Activated CD4-positive, alpha-beta T cell treated with anti-CD3 and anti-CD28 coated beads, Interleukin-2, amount 50 U/mL, for 48 hours (primary cell): ENCODE data around the gene BTBD9.

Experiments
- DNase-seq, 2 experiments: peaks; one replicate each; pipeline ENCODE4 v3.0.0-alpha.2; 2020

The BTBD9 gene

GRCh38 chr6:38170666-38171355, 468.9 kb downstream of the BTBD9 start:
- DNase-seq = no peak

DNA sequence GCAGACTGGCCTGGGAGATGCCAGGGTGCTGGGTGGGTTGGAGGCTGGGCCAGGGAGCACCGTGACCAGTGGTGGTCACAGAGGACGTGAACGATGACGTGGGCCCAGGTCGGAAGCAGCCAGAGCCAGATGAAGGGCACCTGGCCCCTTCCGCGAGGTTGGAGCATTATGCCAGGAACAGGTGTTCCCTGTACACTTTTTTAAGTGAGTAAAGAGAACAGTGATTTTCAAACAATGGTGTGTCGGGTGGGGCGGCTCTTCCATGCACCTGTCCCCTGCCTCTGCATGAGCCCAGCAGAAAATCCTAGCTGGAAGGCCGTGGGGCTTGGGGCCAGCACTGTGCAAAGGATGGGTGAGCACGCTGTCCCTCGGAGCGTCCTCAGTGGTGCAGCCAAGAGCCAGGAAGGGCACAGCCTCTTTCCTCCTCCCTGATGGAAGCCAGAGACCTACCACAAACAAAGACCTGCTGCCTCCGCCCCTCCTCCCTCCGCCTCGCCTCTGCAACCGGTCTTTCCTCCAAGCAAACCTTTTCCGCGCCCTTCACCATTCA, 469.7 kb downstream of the BTBD9 start:
- DNase-seq = no peak

DNA sequence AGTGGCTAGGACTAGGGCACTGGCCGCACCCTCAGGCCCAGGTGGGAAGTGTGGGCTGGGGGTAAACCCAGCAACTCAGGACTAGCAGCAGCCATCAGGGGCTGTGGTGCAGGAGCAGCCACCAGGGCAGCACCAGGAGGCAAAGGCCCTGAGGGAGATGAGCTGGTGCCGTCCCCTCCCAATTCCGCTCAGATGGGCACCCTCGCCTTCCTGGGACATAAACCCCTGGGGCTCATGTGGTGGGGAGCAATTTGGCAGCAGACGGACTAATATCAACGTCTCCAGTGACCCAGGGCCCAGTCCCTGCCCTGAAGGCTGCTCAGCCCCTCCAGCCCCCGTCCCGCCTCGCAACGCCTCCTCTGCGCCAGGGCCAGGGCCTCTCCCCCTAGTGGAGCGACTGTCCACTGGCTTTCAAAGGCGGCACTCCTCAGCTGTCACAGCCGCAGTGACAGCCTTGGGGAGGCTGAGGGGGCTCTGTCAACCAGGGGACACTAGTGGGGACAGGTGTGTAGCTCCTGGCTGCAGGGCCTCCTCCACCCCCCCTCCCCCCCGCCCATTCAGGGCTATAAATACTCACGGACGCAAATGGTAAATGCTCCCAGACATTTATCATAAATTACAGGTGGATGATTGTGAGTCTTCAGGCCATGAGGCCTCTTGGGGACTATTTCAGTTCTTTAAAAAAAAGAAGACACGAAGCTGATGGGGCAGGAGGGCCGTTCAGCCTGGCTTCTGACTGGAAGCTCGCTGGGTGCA, 470.3 kb downstream of the BTBD9 start:
- no peak for DNase-seq

- DNase-seq = no peak
Measured at GRCh38 chr6:38168699-38169098, 471.0 kb downstream of the BTBD9 start.

DNA sequence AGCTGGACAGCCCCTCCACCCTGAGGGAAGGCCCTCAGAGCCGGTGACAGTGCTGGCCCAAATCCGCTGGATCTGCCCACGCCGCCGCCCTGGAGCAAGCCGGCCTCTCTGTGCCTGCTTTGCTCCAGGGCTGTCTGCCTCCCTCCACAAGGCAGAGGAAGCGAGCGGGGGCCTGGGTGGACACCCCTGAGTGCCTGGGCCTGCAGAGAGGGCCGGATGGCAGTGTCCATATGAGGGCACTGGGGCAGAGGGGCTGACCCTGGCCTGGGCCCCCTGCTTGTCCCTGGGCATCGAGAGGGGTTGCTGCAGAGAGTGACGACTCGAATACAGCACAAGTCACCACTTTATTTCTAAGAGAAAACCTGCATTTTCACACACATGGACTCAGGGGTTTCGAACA, 471.6 kb downstream of the BTBD9 start:
- no peak for DNase-seq

GRCh38 chr6:38167598-38167997, 472.1 kb downstream of the BTBD9 start:
- DNase-seq = no peak

GRCh38 chr6:38166411-38167240, 473.1 kb downstream of the BTBD9 start:
- no peak for DNase-seq

DNA sequence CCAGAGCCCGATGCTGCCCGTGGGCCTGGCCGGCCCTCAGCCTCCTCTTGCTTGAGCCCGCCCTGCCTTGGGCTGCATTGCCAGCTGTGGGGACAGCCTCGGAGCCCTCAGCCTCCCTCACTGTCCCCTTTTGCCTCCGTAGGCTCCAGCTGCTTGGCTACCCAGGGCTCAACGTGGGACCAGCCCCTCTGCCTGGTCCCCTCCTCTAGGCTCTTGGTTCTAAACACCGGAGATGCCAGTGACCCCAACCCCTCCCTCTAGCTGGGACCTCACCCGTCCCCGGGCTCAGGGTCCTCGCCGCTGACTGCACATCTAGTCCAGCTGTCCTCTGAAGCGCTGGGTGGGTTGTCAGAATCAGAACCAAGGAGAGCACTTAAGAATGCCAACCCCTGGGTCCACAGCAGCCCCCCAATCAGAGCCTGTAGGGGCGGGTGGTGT, 475.0 kb downstream of the BTBD9 start:
- DNase-seq = no peak

DNA sequence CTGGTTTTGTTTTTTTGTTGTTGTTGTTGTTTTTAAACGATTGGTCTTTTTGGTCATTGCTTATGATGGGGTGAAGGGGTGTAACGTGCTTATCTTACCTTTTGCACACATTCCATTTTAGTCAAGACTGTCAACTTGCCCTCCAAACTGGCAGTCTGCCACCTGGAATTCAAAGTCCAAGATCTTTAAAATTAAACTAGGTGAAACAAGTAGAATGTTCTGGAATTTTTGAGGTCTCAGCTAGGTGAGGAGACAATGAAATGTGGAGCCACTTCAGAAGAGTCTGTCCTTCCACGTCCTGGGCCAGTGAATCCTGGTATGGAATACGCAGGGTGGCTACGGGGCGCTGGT, 475.6 kb downstream of the BTBD9 start:
- DNase-seq = no peak

GRCh38 chr6:38163186-38164130, 476.3 kb downstream of the BTBD9 start:
- DNase-seq = no peak

- no peak for DNase-seq
Measured at GRCh38 chr6:38162493-38163185, 477.1 kb downstream of the BTBD9 start.

DNA sequence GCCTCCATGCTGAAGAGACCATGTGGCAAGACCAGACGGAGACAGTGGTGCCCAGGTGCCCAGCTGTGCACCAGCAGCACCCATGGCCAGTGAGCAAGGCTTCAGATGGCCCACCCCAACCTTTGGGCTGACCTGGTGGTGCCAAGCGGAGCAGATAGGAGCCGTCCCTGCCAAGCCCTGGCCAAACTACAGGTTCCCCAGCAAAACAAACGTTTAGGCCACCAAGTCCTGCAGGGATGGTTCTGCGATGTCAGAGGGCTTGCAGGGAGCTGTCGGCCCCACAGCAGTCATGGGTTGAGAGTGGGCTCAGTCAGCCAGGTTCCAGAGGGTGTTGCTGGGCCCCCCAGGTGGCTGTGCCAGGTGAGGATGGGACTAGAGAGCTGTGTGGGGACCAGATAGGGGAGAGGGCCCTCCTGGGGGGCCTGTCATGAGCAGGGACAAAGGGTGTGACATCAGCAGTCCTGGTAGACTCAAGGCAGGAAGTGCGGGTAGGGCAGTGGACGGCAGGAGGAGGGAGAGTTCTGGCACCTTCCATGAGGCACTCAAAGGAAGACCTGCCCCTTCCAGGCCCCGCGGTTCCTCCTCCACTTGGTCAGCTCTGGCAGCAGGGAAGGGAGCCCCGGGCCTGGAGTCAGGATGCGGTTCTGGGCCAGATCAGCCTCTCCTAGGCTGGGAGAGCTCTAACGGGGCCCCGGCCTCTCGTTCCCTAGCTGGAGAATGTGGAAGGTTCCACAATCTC, 477.8 kb downstream of the BTBD9 start:
- DNase-seq = no peak

DNA sequence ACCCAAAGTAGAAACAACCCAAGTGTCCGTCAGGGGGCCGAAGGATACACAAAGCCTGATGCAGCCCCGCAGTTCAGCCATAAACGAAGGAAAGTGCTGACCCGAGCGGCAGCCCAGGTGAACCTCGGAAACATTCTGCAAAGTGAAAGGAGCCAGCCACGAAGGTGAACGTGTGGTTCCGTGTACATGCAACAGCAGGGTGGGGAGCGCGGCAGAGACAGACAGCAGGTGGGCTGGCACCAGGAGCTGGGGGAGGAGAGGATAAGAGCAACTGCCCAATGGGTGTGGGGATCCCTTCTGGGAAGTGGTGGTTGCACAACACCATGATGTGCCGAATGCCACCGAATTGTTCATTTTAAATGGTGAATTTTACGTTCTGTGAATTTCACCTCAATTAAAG, 478.4 kb downstream of the BTBD9 start:
- DNase-seq = no peak

- no peak for DNase-seq
Measured at GRCh38 chr6:38160831-38161230, 478.9 kb downstream of the BTBD9 start.

- no peak for DNase-seq
Measured at GRCh38 chr6:38159596-38159995, 480.1 kb downstream of the BTBD9 start.

DNA sequence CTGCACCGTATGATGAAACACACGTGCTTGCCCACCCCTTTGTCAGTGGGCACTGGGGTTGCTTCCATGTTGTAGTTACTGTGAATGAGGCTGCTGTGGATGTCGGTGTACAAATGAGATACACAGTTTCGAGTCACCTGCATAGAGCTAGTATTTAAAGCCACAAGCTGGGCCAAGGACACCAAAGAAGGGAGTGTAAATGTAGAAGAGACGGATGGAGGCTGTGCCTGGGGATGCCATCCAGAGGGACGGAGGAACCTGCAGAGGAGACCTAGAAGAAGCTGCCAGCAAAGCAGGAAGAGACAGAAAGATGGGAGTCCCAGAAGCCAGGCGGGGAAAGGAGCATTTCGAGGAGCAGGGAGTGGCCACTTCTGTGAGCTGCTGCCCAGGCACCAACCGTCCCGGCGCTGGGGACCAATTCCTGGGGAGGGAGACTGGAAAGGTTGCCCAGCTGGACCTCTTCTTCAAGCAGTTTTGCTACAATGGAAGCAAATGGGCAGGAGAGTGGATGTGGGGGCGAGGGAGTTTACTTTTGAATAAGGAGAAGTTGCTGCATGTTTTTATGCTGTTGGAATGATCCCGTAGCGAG, 480.9 kb downstream of the BTBD9 start:
- DNase-seq = no peak

DNA sequence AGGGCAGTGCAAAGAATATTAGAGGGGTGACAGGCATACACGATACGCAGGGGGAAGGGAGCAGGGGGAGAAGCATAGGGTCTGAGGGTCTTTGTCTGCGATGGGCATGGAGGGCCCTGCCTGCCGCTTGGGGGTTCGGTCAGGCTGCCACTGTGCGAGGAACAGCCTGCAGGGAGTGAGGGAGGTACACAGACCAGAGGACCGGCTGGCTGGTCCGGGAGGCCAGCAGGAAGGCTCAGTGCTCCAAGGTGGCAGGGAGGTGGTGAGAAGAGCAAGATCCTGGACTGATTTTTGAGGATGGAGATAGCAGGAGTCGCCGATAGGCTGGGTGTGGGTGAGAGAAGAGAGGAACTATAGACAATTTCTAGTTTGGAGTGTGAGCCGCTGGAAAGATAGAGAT, 481.8 kb downstream of the BTBD9 start:
- DNase-seq = no peak

DNA sequence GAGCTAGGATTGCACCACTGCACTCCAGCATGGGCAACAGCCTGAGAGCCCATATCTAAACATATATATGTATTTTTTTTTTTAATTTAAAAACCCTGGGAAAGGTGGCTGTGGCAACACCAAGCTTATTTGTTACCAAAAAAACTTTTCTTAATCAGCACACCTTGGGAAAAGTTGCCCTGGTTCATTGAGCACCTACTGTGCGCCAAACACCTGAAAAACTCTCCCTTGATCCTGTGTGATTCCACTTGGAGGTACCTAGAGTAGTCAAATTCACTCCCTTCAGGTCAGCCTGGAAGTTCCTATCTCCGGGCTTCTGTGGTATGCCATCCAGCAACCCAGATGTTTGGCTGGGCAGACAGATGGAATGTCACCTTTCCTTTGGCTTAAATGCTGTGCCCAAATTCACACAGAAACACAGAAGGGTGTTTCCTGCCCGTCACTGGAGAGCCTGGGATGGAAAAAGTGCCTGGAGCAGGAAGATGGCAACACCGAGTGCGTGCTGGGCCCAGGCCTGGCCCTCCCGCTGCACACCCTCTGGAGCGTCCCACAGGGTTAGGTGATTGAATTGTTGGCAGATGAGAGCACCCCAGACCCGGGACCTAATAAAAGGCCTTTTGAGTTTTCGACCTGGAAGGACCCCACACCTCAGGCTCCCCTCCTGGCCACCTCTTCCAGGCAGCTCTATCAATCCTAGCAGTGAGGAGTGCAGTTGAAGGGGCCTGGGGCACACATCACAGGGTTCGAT, 482.7 kb downstream of the BTBD9 start:
- no peak for DNase-seq

- no peak for DNase-seq
Measured at GRCh38 chr6:38155621-38156204, 484.0 kb downstream of the BTBD9 start.
